Endothelial cell of umbilical vein (primary cell): ENCODE measurements around the gene UBE2U. TPM values are rescaled to one million over a fixed set of nuclear protein-coding genes. Genes with fewer than 3 reads are reported as not detected.
A peak's percentile ranks its signal among the peaks of the same experiment; 100 is the strongest.

Experiments used
- BruUV-seq: library from RNA; stranded (reverse); fragments of 400-500 nt; replicated peaks from 2 replicates; lab custom pipeline; 2021; lab: Mats Ljungman, UMichigan
- CTCF ChIA-PET: fragments of 300-600, 350-600 bp; sonication (Branson Sonifier 250); formaldehyde crosslinking; loops from one replicate; lab custom pipeline; 2021; ENCODE audit warnings: antibody characterized with exemption, inconsistent platforms; lab: Charles Lee
- POLR2A ChIA-PET: fragments of 300-600, 350-600 bp; sonication (Branson Sonifier 250); formaldehyde crosslinking; loops from one replicate; lab custom pipeline; 2021; ENCODE audit warnings: antibody characterized with exemption, inconsistent platforms; lab: Charles Lee
- DNase-seq: peaks from one replicate; pipeline ENCODE4 v3.0.0-alpha.2; 2011; ENCODE audit warnings: low read depth, low spot score
- FAIRE-seq: peaks from 2 replicates; lab custom pipeline; 2011; peaks lifted over from hg19 to GRCh38; lab: Jason Lieb, UNC
- H2AFZ ChIP-seq: 2 replicates; pipeline ENCODE4 v1.6.0; 2012; ENCODE audit warnings: low read depth, low read length, control low read depth, inconsistent platforms
- H3K27ac ChIP-seq: 2 replicates; pipeline ENCODE4 v1.5.1; 2011; ENCODE audit warnings: low read depth, mild to moderate bottlenecking, control low read depth, low read length, moderate library complexity; ENCODE audit not compliant: insufficient read depth
- H3K27me3 ChIP-seq, 2 experiments: 2 replicates each; pipeline versions ENCODE4 v1.6.0 to v1.6.1; 2011; ENCODE audit warnings: low read length in 2 of 2, mixed read lengths in 1 of 2; ENCODE audit not compliant: control insufficient read depth in 2 of 2, insufficient read depth in 2 of 2
- H3K36me3 ChIP-seq, 2 experiments: 2 replicates in 1 of 2; 3 replicates in 1 of 2; pipeline ENCODE4 v1.5.1; 2011; ENCODE audit warnings: low read length in 2 of 2, mild to moderate bottlenecking in 1 of 2, moderate library complexity in 1 of 2; ENCODE audit not compliant: control insufficient read depth in 2 of 2, insufficient read depth in 2 of 2; ENCODE audit errors: extremely low read depth in 1 of 2
- H3K4me1 ChIP-seq: 3 replicates; pipeline ENCODE4 v1.5.1; 2011; ENCODE audit warnings: mild to moderate bottlenecking, low read length; ENCODE audit not compliant: control insufficient read depth, insufficient read depth; ENCODE audit errors: extremely low read depth
- H3K4me2 ChIP-seq: 2 replicates; pipeline ENCODE4 v1.6.1; 2011; ENCODE audit warnings: low read length, control low read depth, mixed read lengths; ENCODE audit not compliant: insufficient read depth
- H3K4me3 ChIP-seq, 3 experiments: fragments of 200-600 bp in 1 of 3; sonication (generic), shearing (Covaris generic) in 1 of 3; replicated peaks in 1 of 3; 2 replicates each; pipeline ENCODE4 v1.5.1; 2011 to 2016; ENCODE audit warnings: control low read depth in 3 of 3, low read length in 3 of 3, mild to moderate bottlenecking in 2 of 3, inconsistent platforms in 1 of 3, low read depth in 1 of 3, moderate library complexity in 1 of 3; ENCODE audit not compliant: insufficient read depth in 1 of 3
- H3K79me2 ChIP-seq: 2 replicates; pipeline ENCODE4 v1.6.0; 2012; ENCODE audit warnings: low read length, inconsistent platforms; ENCODE audit not compliant: control insufficient read depth, insufficient read depth
- H3K9ac ChIP-seq: replicated peaks from 2 replicates; pipeline ENCODE3; 2011; ENCODE audit warnings: low read length, control low read depth; ENCODE audit not compliant: insufficient read depth; ENCODE audit errors: extremely low read depth
- H3K9me1 ChIP-seq: replicated peaks from 3 replicates; pipeline ENCODE4 v1.6.0; 2011; ENCODE audit warnings: mild to moderate bottlenecking, low read length; ENCODE audit not compliant: control insufficient read depth, insufficient read depth; ENCODE audit errors: extremely low read depth
- H3K9me3 ChIP-seq: replicated peaks from 2 replicates; pipeline ENCODE4 v1.5.1; 2012; ENCODE audit warnings: low read length, inconsistent platforms; ENCODE audit not compliant: control insufficient read depth, insufficient read depth
- H4K20me1 ChIP-seq: replicated peaks from 2 replicates; pipeline ENCODE3; 2011; ENCODE audit warnings: mild to moderate bottlenecking, low read length; ENCODE audit not compliant: control insufficient read depth, insufficient read depth; ENCODE audit errors: extremely low read depth
- EZH2 ChIP-seq: IDR thresholded peaks from 2 replicates; pipeline ENCODE4 v1.6.1; 2012; ENCODE audit warnings: borderline replicate concordance, low read depth, mild to moderate bottlenecking, moderate library complexity, low read length, inconsistent platforms; ENCODE audit not compliant: severe bottlenecking
- FOS ChIP-seq: IDR thresholded peaks from 2 replicates; pipeline ENCODE4 v1.6.1; 2011; ENCODE audit warnings: mild to moderate bottlenecking, low read length, moderate library complexity, borderline replicate concordance; ENCODE audit not compliant: insufficient read depth
- GATA2 ChIP-seq: IDR thresholded peaks from 2 replicates; pipeline ENCODE4 v1.7.0; 2011; ENCODE audit warnings: low read depth, mild to moderate bottlenecking, moderate library complexity, mixed read lengths, low read length; ENCODE audit not compliant: insufficient read length, insufficient read depth
- JUN ChIP-seq: IDR thresholded peaks from 2 replicates; pipeline ENCODE4 v1.6.1; 2011; ENCODE audit warnings: borderline replicate concordance, low read depth; ENCODE audit not compliant: insufficient read length, insufficient read depth
- MYC ChIP-seq: IDR thresholded peaks from one replicate; pipeline ENCODE4 v1.6.1; 2011; ENCODE audit warnings: mild to moderate bottlenecking, low read depth, low read length
- POLR2A ChIP-seq: IDR thresholded peaks from 2 replicates; pipeline ENCODE4 v1.6.1; 2012; ENCODE audit warnings: low read depth, mild to moderate bottlenecking, control low read depth, low read length
- POLR2AphosphoS5 ChIP-seq: IDR thresholded peaks from 2 replicates; pipeline ENCODE4 v1.6.1; 2012; ENCODE audit warnings: low read depth, mild to moderate bottlenecking, control low read depth, low read length, moderate library complexity; ENCODE audit not compliant: insufficient read depth
- dilution Hi-C: fragments of 300-500 bp; cut with MboI; formaldehyde crosslinking; loops from one replicate; pipeline ENCODE4 v1.15.0; 2019; ENCODE audit warnings: low sequenced_read_pairs; ENCODE audit not compliant: extremely low pct_ligation_motif_present
- intact Hi-C: fragments of 100-400 bp; cut with micrococcal nuclease; formaldehyde crosslinking; loops from one replicate; pipeline ENCODE4 v1.10.0; 2022
- polyA plus RNA-seq, 4 experiments: library from polyadenylated mRNA; depleted of rRNA in 3 of 4; stranded (reverse) in 3 of 4; unstranded in 1 of 4; fragments of >200 nt; gene quantifications; 2 replicates each; pipeline versions ENCODE4 v1.2.1 to v1.2.3, GENCODE V29; 2011 to 2012; ENCODE audit warnings: missing spikeins in 1 of 4
- total RNA-seq: library from RNA; stranded (reverse); gene quantifications from 2 replicates; pipeline ENCODE4 v1.2.3, GENCODE V29; 2021
- TF ChIP-seq, protein P1 (sequence below), 2 donors: IDR thresholded peaks; 1 replicate in 1 of 2; 2 replicates in 1 of 2; pipeline ENCODE4 v1.5.1; 2011; ENCODE audit warnings: low read length in 2 of 2, mild to moderate bottlenecking in 2 of 2, moderate library complexity in 2 of 2, control low read depth in 1 of 2, inconsistent platforms in 1 of 2, low read depth in 1 of 2; ENCODE audit not compliant: insufficient read depth in 1 of 2; ENCODE audit errors: extremely low read depth in 1 of 2
- TF ChIP-seq, protein P2 (sequence below): IDR thresholded peaks from 2 replicates; pipeline ENCODE4 v1.6.1; 2011; ENCODE audit not compliant: insufficient read depth, insufficient read length

The UBE2U gene
- total and polyA plus RNA-seq, 2 donors (not counting 3 experiments of a cell fraction or from before 2014, with no cell fraction given): not detected

DNA sequence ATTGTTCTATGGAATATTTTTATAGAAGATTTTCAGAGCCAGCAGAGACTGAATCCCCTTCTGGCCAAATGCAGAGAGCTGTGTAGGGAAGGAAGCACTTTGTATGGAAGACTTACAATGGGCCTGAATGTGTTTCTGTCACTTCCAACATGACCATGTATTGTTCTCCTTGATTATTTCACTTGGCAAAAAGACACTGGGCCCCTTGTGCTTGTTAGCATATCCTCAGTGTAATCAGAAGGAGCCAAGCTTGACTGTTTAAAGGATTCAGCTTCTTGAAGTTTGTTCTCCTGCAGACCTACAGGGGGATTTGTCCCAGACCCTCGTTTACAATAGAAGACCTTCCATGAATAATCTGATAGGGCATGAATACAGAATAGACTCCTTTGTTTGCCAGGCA is 48.1 kb upstream of the UBE2U start:
- FAIRE-seq (no peak), DNase-seq (peak; percentile 28)
- no peak overlapping the region for H3K9ac ChIP-seq
- BruUV-seq: no TSS peak
- intact Hi-C loops: no loop called here
- no peak overlapping the region for H2AFZ ChIP-seq
- no peaks in the 10 kb centered on the region for H3K27me3 ChIP-seq
- H3K4me1 ChIP-seq: no peaks in the 10 kb centered on the region
- H4K20me1 ChIP-seq: no peaks in the 10 kb centered on the region
- no peak overlapping the region for H3K4me3 ChIP-seq
- no peaks in the 10 kb centered on the region for H3K79me2 ChIP-seq
- no peaks in the 10 kb centered on the region for H3K9me1 ChIP-seq
- no peaks in the 10 kb centered on the region for H3K36me3 ChIP-seq
- H3K4me2 ChIP-seq: no peak overlapping the region
- H3K27ac ChIP-seq: no peak overlapping the region
- TF ChIP-seq, protein P1, sequence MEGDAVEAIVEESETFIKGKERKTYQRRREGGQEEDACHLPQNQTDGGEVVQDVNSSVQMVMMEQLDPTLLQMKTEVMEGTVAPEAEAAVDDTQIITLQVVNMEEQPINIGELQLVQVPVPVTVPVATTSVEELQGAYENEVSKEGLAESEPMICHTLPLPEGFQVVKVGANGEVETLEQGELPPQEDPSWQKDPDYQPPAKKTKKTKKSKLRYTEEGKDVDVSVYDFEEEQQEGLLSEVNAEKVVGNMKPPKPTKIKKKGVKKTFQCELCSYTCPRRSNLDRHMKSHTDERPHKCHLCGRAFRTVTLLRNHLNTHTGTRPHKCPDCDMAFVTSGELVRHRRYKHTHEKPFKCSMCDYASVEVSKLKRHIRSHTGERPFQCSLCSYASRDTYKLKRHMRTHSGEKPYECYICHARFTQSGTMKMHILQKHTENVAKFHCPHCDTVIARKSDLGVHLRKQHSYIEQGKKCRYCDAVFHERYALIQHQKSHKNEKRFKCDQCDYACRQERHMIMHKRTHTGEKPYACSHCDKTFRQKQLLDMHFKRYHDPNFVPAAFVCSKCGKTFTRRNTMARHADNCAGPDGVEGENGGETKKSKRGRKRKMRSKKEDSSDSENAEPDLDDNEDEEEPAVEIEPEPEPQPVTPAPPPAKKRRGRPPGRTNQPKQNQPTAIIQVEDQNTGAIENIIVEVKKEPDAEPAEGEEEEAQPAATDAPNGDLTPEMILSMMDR (IDR thresholded peaks at IDR 0.05; ENCODE audit: extremely low read depth in 1 of 2, insufficient read depth in 1 of 2, low read depth in 1 of 2, low read length in 2 of 2): no peak
- TF ChIP-seq, protein P2, sequence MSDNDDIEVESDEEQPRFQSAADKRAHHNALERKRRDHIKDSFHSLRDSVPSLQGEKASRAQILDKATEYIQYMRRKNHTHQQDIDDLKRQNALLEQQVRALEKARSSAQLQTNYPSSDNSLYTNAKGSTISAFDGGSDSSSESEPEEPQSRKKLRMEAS: no peak
- TF ChIP-seq JUN (no peak), POLR2A (no peak), POLR2AphosphoS5 (no peak), MYC (no peak), GATA2 (no peak), EZH2 (no peak), FOS (no peak)
- H3K9me3 ChIP-seq: no peaks in the 10 kb centered on the region
- POLR2A ChIA-PET: no interaction called here
- dilution Hi-C loops: no loop called here
- CTCF ChIA-PET: interaction anchor here (1.0 to 1.3 kb wide), 3 partner anchors 9 to 463 kb away, joined by 3 to 4 read pairs (median 4); no protein-coding TSS in a partner anchor
